Mucosa of descending colon (tissue), 3 donors: ENCODE results near the gene CHMP5. TPM values are rescaled to one million over a fixed set of nuclear protein-coding genes. Genes with fewer than 3 reads are reported as not detected.

Experiments
- ATAC-seq: fragments of 200-7000 bp; cut with Tn5 transposase; one replicate; pipeline ENCODE4 v1.9.1; 2020; ENCODE audit warnings: mild to moderate bottlenecking, moderate library complexity
- DNase-seq, 3 donors: peaks; one replicate each; pipeline ENCODE4 v3.0.0-alpha.2; 2020
- H3K36me3 ChIP-seq: fragments of 200-600 bp; one replicate; pipeline ENCODE4 v1.8.0; 2021; ENCODE audit warnings: low read depth, mild to moderate bottlenecking
- H3K4me1 ChIP-seq: fragments of 200-600 bp; one replicate; pipeline ENCODE4 v1.8.0; 2021; ENCODE audit warnings: low read depth, mild to moderate bottlenecking
- H3K4me3 ChIP-seq: fragments of 200-600 bp; one replicate; pipeline ENCODE4 v1.8.0; 2021; ENCODE audit warnings: mild to moderate bottlenecking
- H3K9me3 ChIP-seq: fragments of 200-600 bp; one replicate; pipeline ENCODE4 v1.8.0; 2021; ENCODE audit warnings: mild to moderate bottlenecking
- intact Hi-C, 2 donors: fragments of 100-400 bp; cut with DNase I in 1 of 2; cut with micrococcal nuclease in 1 of 2; formaldehyde crosslinking; loops; one replicate each; pipeline versions ENCODE4 v1.11.0 to v1.11.1; 2022; cut with DNase I, micrococcal nuclease
- total RNA-seq, 3 donors: library from RNA; stranded (reverse); fragmentation: NEBNext Ultra II Directional in 2 of 3; extraction: Animal tissue kit (Norgen Biotek cat#: 25700) in 2 of 3; gene quantifications; one replicate each; pipeline versions ENCODE4 v1.2.1 to v1.2.4, GENCODE V29; 2021 to 2023
- TF ChIP-seq, protein P1 (sequence below): fragments of 200-600 bp; IDR thresholded peaks from one replicate; pipeline ENCODE4 v1.8.0; 2022; ENCODE audit warnings: antibody characterized with exemption, mild to moderate bottlenecking
- donor health status: DM: no; HTN: no; CAD: no; lungs with moderate emphysema.
- donor health status: DM: no; HTN: no; CAD: no.
- donor health status: DM: no; HTN: yes; CAD: no.

CHMP5 gene
- total RNA-seq, 3 donors from 2014 or later = 72.2 to 98.1 (median 84.3) TPM

- H3K9me3 ChIP-seq = no peaks in the 10 kb centered on the region
- TF ChIP-seq, protein P1, sequence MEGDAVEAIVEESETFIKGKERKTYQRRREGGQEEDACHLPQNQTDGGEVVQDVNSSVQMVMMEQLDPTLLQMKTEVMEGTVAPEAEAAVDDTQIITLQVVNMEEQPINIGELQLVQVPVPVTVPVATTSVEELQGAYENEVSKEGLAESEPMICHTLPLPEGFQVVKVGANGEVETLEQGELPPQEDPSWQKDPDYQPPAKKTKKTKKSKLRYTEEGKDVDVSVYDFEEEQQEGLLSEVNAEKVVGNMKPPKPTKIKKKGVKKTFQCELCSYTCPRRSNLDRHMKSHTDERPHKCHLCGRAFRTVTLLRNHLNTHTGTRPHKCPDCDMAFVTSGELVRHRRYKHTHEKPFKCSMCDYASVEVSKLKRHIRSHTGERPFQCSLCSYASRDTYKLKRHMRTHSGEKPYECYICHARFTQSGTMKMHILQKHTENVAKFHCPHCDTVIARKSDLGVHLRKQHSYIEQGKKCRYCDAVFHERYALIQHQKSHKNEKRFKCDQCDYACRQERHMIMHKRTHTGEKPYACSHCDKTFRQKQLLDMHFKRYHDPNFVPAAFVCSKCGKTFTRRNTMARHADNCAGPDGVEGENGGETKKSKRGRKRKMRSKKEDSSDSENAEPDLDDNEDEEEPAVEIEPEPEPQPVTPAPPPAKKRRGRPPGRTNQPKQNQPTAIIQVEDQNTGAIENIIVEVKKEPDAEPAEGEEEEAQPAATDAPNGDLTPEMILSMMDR = no peak
- intact Hi-C loops = no loop called here
These were observed 5.3 kb downstream of the CHMP5 start for GRCh38 chr9:33270146-33270545.

GRCh38 chr9:33272061-33272460, 7.2 kb downstream of the CHMP5 start:
- DNase-seq (peak in 1 of 3 donors; percentile 68), ATAC-seq (peak; percentile 98)
- TF ChIP-seq, protein P1 = no peak
- Histone ChIP-seq H3K9me3 (no peaks in the 10 kb centered on the region), H3K4me3 (no peak overlapping the region), H3K36me3 (no peaks in the 10 kb centered on the region), H3K4me1 (peaks cover 14% of the 10 kb centered on the region)
- intact Hi-C loops = no loop called here

More at GRCh38 chr9:33270146-33270545, 5.3 kb downstream of the CHMP5 start:
- H3K36me3 ChIP-seq = no peaks in the 10 kb centered on the region
- ATAC-seq (no peak), DNase-seq (no peak)
- no peak overlapping the region for H3K4me3 ChIP-seq
- H3K4me1 ChIP-seq = peaks cover 19% of the 10 kb centered on the region

GRCh38 chr9:33273266-33273971, 8.6 kb downstream of the CHMP5 start:
- Histone ChIP-seq H3K36me3 (no peaks in the 10 kb centered on the region), H3K4me3 (no peak overlapping the region), H3K4me1 (peaks cover 14% of the 10 kb centered on the region), H3K9me3 (no peaks in the 10 kb centered on the region)
- DNase-seq = no peak
- ATAC-seq = no peak
- intact Hi-C loops = no loop called here
- TF ChIP-seq, protein P1 = no peak

DNA sequence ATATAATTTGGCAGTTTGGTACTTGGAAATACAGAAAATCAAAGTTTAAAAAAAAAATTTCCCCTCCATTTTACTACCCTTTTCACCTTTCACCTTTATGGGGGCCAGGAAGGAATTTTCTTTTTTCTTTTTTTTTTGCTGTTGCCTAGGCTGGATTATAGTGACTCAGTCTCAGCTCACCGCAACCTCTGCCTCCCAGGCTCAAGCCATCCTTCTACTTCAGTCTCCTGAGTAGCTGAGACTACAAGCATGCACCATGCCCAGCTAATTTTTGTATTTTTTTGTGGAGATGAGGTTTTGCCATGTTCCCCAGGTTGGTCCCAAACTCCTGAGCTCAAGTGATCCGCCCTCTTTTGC, 9.1 kb downstream of the CHMP5 start:
- H3K4me1 ChIP-seq = peaks cover 14% of the 10 kb centered on the region
- ATAC-seq (no peak), DNase-seq (no peak)
- intact Hi-C loops = no loop called here
- H3K4me3 ChIP-seq = no peak overlapping the region
- TF ChIP-seq, protein P1 = no peak
- H3K9me3 ChIP-seq = no peaks in the 10 kb centered on the region
- no peaks in the 10 kb centered on the region for H3K36me3 ChIP-seq

- DNase-seq (no peak), ATAC-seq (no peak)
- no peaks in the 10 kb centered on the region for H3K9me3 ChIP-seq
- no peak overlapping the region for H3K4me3 ChIP-seq
- peaks cover 5% of the 10 kb centered on the region for H3K4me1 ChIP-seq
- H3K36me3 ChIP-seq = no peaks in the 10 kb centered on the region
- intact Hi-C loops = no loop called here
- TF ChIP-seq, protein P1 = no peak
These were observed 12.6 kb downstream of the CHMP5 start for GRCh38 chr9:33277484-33277883.

DNA sequence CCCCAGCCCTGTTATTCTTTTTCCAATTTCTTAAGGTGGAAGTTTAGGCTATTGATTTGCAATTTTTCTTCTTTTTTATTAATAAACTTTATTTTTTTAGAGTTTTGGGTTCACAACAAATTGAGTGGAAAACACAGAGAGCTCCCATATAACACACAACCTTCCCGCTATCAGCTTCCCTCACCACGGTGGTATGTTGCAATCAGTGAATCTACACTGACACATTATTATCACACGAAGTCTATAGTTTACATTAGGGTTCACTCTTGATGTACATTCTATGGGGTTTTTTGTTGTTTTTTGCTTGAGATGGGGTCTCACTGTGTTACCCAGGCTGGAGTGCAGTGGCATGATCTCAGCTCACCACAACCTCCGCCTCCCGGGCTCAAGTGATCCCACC, 20.7 kb downstream of the CHMP5 start:
- H3K4me3 ChIP-seq = no peak overlapping the region
- DNase-seq (no peak), ATAC-seq (no peak)
- TF ChIP-seq, protein P1 = no peak
- H3K36me3 ChIP-seq = no peaks in the 10 kb centered on the region
- H3K9me3 ChIP-seq = no peaks in the 10 kb centered on the region
- H3K4me1 ChIP-seq = peaks cover 4% of the 10 kb centered on the region
- intact Hi-C loops = no loop called here
